NOMO-1 treated with dmso at 0.1 percent for 144 hours (cell line): ENCODE results near the gene HSP90AB1.

Experiments used
- DNase-seq: peaks from one replicate; lab custom pipeline; 2025; ENCODE audit not compliant: unreplicated experiment; lab: John Stamatoyannopoulos, UW

HSP90AB1 gene

DNA sequence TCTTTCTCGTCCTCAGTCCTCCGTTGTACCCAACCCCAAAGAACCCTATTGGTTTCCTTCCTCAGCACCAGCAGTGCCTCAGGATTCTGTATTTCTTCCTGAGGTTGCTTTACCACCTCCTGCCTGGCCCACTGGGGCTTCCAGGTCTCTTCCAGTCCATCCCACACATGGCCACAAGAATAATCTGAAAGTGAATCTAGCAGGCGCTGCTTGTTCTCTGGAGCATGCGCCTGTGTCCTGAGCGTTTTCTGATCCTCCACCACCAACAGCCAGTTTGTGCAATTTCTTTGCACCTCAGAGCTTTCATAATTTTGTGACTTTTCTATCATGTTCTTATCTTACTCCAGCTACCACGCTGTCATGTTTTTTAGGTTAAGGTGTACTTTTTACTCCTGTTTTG lies 11.6 kb upstream of the HSP90AB1 start:
- DNase-seq, result no peak

DNA sequence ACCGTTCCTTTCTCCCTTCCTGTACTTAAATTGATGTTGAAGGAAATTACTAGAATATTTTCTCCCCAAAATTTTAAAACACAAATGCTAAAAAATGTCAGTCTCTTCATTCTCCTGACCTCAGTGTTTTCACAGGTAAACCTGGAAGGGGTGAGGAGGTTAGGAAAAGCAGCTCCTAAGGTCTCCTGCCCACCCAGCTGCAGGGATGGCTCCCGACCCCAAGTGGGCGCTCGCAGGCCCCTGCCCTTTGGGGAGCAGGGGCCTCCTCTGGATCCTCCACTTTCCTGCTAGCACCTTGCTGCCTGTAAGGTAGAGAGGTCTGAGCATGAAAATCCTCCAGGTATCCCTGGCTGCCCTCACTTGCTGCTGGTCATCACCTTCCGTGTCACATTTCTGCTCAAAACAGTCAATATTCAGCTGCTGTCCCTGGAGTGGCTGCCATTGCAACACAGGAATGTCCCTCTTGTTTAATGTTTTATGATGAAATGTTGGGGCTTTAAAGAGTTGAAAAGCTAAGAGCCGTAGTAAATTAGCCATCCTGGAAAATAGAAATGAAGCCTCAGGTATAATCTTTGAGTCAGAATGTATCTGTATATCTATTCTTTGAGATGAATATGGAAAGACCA lies 10.9 kb upstream of the HSP90AB1 start:
- DNase-seq, result no peak

DNA sequence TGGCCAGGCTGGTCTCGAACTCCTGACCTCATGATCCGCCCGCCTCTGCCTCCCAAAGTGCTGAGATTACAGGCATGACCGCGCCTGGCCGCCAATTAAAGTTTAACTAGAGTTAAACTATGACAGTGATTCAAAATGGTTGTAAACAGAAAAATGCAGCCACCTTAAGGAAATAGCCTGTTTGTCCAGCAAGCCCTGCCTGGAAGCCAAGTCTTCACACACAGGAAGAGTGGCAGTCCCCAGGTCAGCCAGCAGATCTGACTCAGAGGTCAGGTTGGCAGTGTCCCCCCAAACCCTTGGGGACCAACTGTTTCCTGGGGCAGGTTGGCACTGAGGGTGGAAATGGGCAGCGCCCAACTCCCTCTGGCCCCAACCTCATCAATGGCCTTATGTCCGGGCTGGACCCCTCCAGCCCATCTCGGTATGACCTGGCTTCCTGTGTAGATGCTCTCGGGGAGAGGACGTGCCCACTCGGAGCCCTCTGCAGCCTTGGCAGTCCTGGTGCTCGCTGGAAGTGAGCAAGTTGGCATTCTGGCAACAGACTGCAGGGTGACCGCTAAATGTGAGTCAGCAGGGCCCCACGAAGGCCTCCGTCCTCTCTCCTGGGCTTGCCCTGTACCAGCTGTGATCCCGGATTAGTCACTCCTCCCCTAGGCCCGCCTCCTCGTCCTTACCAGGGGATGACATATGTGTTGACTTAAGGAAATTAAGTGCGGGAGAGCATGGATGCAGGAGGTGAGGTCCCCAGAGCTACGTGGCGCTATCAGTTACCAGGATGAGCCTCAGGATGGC lies 9.7 kb upstream of the HSP90AB1 start:
- peak; percentile 81 for DNase-seq

DNA sequence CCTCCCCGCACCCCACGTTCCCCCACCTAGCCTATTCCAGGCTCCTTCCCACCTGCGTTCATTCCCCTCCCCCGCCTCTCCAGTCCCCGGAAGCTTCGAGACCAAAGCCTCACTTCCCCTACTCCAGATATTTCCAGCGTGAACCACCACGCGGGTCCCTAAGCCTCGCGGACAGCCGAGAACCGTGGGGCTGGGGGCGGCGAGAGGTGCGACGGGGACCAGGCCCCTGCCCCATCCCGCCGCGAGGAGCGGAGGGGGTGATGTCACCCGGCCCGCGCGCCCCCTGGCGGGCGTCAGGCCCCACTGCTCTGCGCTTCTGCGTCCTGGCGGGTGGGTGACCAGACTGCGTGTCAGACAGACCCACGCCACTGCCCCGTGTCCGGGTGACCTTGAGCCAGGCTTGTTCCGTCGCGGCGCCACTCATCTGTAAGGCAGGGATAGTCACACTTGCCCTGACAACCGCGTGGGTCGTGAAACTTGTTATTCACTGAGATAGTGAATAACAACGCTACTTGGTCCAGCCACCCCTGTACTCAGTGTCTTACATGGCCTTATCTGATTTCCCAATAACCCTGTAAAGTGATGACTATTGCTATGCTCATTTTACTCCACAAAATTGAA lies 9.0 kb upstream of the HSP90AB1 start:
- DNase-seq, result peak; percentile 43

DNA sequence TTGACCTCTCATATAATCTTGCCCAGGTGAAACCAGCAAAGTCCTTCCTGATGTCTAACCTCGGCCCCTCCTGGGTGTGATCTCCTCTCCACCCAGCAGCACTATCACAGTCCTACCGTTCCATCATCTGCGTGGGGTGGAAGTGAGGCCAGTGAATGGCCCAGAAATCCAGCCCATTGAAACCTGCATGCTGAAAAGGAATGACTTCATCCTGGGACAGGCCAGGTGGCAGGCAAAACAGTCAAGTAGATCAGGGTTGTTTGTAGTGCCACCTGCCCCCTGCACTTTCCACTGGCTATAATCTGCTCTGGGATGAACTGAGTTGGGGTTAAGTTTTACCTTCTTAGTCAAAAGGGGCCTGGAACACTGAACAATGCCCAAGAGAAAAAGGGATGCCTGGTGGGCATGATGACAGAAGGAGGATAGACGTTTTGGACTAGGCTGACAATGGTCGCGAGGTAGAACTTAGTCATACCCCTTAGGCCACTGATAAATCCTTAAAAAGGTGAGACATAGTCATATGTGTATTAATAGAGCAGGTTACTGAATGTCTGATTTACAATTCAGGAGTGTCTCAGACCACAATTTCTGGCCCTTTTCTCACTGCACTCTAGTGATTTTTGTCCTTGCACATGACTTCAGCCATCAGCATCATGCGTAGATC lies 8.1 kb upstream of the HSP90AB1 start:
- no peak for DNase-seq

DNA sequence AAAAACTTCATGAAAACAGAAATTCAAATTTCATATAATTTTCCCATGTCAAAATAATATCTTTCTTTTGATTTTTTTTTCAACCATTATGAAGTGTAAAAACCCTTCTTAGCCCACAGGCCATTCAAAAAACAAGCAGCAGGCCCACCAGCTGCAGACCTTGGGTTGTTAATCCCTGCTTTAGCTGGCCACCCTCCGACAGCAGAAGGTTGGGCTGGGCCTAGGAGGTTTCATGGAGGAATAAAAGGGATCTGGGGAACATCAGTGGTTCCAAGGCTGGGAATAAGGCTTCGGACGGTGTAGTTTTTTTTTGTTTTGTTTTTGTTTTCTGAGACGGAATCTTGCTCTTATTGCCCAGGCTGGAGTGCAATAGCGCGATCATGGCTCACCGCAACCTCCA lies 3.6 kb upstream of the HSP90AB1 start:
- no peak for DNase-seq

DNA sequence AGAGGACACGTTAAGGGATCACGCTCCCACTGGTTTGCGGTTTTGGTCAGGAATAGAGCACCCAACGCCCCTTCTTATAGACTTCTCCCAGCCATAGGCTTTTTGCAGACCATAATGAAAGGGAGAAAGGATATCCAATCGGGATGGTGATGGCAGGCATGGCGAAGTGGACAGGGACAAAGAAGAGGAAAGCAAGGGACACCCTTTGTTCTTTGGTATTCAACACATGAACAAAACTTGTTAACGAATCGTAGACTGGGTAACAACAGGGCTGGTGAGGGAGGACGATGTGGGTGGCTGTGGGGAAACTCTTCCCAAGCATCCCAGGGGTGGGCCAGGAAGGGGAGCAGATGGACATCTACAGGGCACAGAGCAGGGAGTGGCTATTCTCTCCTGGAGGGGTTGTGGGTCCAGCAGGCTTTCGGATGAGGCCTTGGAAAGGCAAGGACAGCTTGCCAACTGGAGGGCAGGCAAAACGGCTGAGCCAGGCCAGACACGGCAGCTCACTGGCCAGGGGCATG lies 1.4 kb upstream of the HSP90AB1 start:
- no peak for DNase-seq

DNA sequence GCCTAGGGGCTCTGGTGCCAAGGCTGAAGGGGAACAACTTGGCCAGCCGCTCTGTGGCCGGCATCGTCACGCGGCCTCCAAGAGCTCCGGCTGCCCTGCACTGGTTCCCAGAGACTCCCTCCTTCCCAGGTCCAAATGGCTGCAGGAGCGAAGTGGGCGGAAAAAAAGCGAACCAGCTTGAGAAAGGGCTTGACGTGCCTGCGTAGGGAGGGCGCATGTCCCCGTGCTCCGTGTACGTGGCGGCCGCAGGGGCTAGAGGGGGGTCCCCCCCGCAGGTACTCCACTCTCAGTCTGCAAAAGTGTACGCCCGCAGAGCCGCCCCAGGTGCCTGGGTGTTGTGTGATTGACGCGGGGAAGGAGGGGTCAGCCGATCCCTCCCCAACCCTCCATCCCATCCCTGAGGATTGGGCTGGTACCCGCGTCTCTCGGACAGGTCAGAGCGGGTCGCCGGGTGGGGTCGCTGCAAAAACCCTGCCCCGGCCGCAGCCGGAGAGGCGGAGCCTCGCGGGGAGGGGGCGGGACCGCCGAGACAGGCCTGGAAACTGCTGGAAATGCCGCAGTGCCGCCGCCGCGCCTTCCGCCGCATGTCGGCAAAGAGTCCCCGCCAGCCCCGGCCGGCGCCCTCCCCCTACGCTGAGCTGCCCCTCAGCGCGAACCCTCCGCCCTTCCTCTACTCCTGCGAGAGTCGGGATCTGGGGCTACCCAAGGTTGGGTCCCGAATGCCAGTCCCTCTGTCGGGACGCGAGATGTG lies 814 bp upstream of the HSP90AB1 start:
- DNase-seq, result peak; percentile 71

DNA sequence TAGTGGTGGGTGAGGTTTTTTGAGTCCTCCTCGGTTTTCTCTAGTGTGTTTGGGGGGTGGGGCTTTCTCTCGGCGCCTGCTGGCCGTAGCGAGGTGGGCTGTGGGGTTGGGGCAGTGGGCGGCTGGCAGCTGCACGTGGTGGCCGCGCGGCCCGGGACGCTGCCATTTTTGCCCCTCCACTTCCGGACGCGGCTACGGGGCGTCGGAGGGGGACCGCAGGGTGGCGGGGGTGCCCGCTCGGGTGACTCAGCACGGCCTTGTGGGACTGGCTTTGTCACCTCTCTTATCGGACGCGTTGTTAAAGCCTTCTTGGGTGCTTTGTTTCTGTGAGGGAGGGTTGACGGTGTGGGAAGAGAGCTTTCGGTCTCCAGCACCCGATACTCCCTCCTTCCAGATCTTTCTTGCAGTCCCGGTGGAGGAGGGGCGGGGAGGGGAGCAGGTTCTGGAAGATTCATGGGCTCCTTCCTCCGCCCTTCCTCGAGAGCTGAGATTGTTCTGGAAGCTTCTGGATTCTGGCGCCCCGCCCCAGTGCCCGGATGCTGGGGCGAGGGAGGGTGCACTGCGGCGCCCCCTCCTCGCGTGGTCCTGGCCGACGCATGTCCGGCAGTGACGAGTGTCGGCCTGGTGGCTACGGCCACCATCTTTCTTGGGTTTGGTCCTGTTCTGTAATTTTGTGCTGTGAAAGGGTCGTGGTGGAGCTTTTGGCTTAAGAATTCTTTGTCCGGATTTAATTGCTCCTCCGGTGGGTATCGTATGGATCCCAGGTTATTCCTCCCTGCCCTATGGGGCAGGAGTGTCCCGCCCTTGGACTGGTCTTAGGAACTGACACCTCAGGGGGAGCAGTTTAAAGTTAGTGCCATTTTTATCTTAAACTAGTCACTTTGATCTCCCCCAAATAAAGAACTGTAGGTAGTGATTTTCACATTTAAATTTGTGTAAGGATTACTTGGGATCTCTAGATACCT lies 719 bp downstream of the HSP90AB1 start:
- peak; percentile 44 for DNase-seq

DNA sequence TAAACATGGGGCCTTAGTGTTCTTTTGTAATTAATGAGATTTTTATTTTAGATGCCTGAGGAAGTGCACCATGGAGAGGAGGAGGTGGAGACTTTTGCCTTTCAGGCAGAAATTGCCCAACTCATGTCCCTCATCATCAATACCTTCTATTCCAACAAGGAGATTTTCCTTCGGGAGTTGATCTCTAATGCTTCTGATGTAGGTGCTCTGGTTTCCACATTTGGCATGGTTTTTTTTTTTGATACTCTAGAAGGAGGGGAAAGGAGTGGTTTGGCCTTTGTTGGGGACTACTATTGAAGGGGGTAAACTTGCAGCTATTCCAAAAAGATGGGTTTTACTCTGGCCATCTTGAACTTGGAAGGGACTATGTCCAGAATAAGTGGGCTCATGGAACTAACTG lies 1.7 kb downstream of the HSP90AB1 start:
- DNase-seq, result no peak

DNA sequence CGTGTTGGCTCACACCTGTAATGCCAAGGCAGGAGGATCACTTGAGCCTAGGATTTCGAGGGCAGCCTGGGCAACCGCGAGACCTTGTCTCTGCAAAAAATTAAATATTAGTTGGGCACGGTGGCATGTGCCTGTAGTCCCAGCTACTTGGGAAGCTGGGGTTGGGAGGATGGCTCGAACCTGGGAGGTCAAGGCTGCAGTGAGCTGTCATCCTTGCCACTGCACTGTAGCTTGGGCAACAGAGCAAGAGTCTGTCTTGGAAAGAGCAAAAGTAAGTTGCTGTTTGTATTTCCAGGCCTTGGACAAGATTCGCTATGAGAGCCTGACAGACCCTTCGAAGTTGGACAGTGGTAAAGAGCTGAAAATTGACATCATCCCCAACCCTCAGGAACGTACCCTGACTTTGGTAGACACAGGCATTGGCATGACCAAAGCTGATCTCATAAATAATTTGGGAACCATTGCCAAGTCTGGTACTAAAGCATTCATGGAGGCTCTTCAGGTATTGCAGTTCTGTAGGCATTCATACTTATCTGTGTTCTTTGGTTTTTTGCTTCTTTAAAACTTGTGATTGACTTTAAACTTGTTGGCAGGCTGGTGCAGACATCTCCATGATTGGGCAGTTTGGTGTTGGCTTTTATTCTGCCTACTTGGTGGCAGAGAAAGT lies 2.3 kb downstream of the HSP90AB1 start:
- no peak for DNase-seq

DNA sequence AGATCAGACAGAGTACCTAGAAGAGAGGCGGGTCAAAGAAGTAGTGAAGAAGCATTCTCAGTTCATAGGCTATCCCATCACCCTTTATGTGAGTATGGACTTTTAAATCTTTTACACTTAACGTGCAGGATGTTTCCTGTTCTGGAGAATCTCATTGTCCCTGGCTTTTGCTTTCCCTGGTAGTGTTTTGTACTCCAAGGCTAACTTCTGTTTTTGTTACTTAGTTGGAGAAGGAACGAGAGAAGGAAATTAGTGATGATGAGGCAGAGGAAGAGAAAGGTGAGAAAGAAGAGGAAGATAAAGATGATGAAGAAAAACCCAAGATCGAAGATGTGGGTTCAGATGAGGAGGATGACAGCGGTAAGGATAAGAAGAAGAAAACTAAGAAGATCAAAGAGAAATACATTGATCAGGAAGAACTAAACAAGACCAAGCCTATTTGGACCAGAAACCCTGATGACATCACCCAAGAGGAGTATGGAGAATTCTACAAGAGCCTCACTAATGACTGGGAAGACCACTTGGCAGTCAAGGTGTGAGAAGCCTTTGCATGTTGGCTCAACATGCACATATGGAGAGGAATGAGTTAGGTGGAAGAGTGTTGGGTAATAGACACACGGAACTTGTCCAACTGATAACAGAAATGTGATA lies 3.3 kb downstream of the HSP90AB1 start:
- no peak for DNase-seq

DNA sequence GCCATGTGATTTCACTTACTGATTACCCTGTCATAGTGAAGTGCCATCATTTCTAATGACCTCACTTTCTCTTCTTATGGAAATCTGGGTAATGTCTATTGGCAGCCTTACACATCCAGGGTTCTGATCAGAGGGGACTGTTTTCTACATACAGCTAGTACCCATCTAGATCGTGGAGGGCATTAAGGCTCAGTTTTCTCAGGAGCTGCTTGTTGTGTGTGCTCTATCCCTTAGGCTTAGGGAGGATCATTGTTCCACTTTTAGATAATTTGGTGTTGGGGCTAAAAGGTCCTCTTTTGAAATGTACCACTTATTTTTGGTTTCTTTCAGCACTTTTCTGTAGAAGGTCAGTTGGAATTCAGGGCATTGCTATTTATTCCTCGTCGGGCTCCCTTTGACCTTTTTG lies 3.8 kb downstream of the HSP90AB1 start:
- DNase-seq, result no peak

DNA sequence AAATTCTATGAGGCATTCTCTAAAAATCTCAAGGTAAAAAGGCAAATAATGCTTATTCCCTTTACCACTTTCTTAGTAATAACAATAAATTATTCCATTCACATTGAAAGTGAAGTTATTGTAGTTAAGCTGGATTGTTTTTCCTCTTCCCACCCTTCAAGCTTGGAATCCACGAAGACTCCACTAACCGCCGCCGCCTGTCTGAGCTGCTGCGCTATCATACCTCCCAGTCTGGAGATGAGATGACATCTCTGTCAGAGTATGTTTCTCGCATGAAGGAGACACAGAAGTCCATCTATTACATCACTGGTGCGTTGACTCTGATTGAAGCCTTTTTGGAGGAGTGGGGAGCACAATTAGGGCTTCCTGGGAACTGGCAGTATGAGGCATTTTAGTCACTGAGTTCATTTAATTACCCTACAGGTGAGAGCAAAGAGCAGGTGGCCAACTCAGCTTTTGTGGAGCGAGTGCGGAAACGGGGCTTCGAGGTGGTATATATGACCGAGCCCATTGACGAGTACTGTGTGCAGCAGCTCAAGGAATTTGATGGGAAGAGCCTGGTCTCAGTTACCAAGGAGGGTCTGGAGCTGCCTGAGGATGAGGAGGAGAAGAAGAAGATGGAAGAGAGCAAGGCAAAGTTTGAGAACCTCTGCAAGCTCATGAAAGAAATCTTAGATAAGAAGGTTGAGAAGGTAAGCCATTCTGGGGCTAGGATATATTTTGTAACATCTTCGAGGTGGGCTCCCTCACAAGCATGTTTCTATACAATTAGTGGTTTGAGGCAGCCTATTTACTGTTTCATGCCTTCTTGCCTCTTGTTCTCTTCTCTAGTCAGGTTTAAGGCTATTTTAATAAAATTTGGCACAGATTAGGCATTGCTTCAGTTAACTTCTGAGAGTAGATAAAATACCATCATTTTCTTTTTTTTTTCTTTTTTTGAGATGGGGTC lies 4.9 kb downstream of the HSP90AB1 start:
- no peak for DNase-seq

DNA sequence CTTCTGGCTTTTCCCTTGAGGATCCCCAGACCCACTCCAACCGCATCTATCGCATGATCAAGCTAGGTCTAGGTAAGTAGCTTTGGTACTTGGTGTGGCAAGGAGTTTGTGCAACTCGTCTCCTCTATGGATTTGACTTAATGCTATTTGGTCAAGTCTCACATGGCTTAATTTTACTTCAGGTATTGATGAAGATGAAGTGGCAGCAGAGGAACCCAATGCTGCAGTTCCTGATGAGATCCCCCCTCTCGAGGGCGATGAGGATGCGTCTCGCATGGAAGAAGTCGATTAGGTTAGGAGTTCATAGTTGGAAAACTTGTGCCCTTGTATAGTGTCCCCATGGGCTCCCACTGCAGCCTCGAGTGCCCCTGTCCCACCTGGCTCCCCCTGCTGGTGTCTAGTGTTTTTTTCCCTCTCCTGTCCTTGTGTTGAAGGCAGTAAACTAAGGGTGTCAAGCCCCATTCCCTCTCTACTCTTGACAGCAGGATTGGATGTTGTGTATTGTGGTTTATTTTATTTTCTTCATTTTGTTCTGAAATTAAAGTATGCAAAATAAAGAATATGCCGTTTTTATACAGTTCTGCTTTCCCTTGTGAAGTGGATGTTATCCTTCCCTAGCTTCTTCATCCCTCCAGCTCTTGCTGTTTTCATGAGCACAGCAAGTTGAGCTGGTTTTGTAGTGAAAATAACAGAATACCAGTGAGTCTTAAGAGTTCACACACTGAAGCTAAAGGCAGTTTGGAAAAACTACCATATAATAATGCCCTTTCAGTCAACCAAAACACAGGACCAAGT lies 6.6 kb downstream of the HSP90AB1 start:
- peak; percentile 17 for DNase-seq

DNA sequence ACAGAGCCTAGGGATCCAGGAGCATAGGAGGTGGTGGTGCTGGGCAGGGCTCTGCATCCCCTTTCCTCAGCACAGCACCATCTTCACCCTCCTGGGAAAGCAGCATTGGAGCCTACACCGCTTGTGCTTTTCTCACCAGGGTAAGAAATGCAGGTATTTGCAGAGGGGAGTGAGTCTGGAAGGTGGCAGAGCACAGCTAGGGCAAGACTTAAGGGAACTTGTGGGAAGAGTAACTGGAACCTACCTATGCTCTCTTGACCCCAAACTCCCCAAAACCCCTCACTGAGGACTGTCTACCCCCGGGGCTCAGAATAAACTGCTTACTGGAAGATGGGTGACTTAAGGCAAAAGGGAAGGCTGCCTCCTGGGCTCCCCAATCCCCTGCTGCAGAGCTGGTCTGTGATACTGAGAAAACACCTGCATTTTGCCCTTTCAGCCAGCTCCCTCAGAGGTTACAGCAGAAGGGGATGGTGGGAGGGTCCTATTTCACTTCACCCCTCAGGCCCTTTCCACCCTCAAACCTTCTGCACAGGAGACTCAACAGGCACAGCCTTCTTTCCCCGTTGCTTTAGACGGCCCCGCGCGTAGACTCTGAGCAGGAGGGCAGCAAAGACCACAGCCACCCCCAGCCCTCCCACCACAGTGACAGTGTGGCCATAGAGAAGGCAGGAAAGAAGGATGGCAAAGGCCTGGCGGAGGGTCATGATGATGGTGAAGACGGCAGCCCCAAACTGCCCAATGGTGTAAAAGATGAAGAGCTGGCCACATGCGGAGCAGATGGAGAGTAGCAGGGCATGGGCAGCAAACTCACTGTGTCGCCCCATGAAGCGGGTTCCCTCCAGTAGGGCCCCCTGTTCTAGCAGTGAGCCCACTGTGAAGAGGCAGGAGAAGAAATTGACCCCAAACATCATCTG lies 7.5 kb downstream of the HSP90AB1 start:
- no peak for DNase-seq
